ENCODE measurements around the gene PRPF6. TPM values are rescaled to one million over a fixed set of nuclear protein-coding genes. Genes with fewer than 3 reads are reported as not detected.

PRPF6 gene
- total and polyA plus RNA-seq, 2 of the 13 experiments (the other 11 are each of a cell fraction or from before 2014, with no cell fraction given) = 63.7 to 101 TPM

- TF ChIP-seq, protein P1, sequence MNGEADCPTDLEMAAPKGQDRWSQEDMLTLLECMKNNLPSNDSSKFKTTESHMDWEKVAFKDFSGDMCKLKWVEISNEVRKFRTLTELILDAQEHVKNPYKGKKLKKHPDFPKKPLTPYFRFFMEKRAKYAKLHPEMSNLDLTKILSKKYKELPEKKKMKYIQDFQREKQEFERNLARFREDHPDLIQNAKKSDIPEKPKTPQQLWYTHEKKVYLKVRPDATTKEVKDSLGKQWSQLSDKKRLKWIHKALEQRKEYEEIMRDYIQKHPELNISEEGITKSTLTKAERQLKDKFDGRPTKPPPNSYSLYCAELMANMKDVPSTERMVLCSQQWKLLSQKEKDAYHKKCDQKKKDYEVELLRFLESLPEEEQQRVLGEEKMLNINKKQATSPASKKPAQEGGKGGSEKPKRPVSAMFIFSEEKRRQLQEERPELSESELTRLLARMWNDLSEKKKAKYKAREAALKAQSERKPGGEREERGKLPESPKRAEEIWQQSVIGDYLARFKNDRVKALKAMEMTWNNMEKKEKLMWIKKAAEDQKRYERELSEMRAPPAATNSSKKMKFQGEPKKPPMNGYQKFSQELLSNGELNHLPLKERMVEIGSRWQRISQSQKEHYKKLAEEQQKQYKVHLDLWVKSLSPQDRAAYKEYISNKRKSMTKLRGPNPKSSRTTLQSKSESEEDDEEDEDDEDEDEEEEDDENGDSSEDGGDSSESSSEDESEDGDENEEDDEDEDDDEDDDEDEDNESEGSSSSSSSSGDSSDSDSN (CRISPR knock-in tag; IDR thresholded peaks at IDR 0.05) = peak; percentile 79
- TF ChIP-seq TAF1 (CRISPR knock-in tag; IDR thresholded peaks at IDR 0.05) (no peak), KAT2B (IDR thresholded peaks at IDR 0.05; ENCODE audit: borderline replicate concordance, low read depth, low read length) (no peak), PRPF4 (IDR thresholded peaks at IDR 0.05; ENCODE audit: low read depth, low read length, poor library complexity, severe bottlenecking) (no peak), YY1 (IDR thresholded peaks at IDR 0.05; ENCODE audit: insufficient read depth, insufficient replicate concordance, low read depth, low read length) (no peak), SIN3B (IDR thresholded peaks at IDR 0.05; ENCODE audit: low read length) (no peak), ZNF597 (CRISPR knock-in tag; IDR thresholded peaks at IDR 0.05) (no peak), SAFB2 (CRISPR knock-in tag; IDR thresholded peaks at IDR 0.05; ENCODE audit: borderline replicate concordance, low read depth) (no peak; the same call in 1 of the 2 replicates), ADNP (CRISPR knock-in tag; IDR thresholded peaks at IDR 0.05) (no peak), JUN (CRISPR knock-in tag; IDR thresholded peaks at IDR 0.05) (peak; percentile 51), NFE2L2 (IDR thresholded peaks at IDR 0.05; ENCODE audit: low read length) (no peak), FOXC1 (CRISPR knock-in tag; IDR thresholded peaks at IDR 0.05; ENCODE audit: borderline replicate concordance) (no peak), ZNF101 (CRISPR knock-in tag; IDR thresholded peaks at IDR 0.05; ENCODE audit: borderline replicate concordance, low read depth) (0 out of 2 replicates have a peak, but pooled peaks have one; percentile 86), IKZF1 (IDR thresholded peaks at IDR 0.05) (0 out of 2 replicates have a peak, but pooled peaks have one; percentile 19), TRIM24 (CRISPR knock-in tag; IDR thresholded peaks at IDR 0.05) (no peak), ZKSCAN5 (CRISPR knock-in tag; IDR thresholded peaks at IDR 0.05) (0 out of 2 replicates have a peak, but pooled peaks have one; percentile 60), JUNB (CRISPR knock-in tag; IDR thresholded peaks at IDR 0.05; ENCODE audit: borderline replicate concordance) (no peak; the same call in 1 of the 2 replicates), ZBTB42 (CRISPR knock-in tag; IDR thresholded peaks at IDR 0.05) (peak; percentile 67), ZNF780A (CRISPR knock-in tag; IDR thresholded peaks at IDR 0.05) (0 out of 2 replicates have a peak, but pooled peaks have one; percentile 15), ZZZ3 (CRISPR knock-in tag; IDR thresholded peaks at IDR 0.05; ENCODE audit: borderline replicate concordance) (0 out of 2 replicates have a peak, but pooled peaks have one; percentile 21), ZMAT3 (CRISPR knock-in tag; conservative IDR thresholded peaks at IDR 0.05) (no peak), SIX1 (CRISPR knock-in tag; IDR thresholded peaks at IDR 0.05; ENCODE audit: borderline replicate concordance) (no peak), ETV6 (CRISPR knock-in tag; conservative IDR thresholded peaks at IDR 0.05) (no peak)
- TF ChIP-seq, protein P2, sequence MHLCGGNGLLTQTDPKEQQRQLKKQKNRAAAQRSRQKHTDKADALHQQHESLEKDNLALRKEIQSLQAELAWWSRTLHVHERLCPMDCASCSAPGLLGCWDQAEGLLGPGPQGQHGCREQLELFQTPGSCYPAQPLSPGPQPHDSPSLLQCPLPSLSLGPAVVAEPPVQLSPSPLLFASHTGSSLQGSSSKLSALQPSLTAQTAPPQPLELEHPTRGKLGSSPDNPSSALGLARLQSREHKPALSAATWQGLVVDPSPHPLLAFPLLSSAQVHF (CRISPR knock-in tag; IDR thresholded peaks at IDR 0.05) = peak; percentile 91; the same call in 1 of the 2 replicates
- TF ChIP-seq, protein P3, sequence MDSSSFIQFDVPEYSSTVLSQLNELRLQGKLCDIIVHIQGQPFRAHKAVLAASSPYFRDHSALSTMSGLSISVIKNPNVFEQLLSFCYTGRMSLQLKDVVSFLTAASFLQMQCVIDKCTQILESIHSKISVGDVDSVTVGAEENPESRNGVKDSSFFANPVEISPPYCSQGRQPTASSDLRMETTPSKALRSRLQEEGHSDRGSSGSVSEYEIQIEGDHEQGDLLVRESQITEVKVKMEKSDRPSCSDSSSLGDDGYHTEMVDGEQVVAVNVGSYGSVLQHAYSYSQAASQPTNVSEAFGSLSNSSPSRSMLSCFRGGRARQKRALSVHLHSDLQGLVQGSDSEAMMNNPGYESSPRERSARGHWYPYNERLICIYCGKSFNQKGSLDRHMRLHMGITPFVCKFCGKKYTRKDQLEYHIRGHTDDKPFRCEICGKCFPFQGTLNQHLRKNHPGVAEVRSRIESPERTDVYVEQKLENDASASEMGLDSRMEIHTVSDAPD (CRISPR knock-in tag; IDR thresholded peaks at IDR 0.05) = peak; percentile 75; the same call in 1 of the 2 replicates
These were observed 72.3 kb downstream of the PRPF6 start (continued) for GRCh38 chr20:64052987-64053840.

Measured in HepG2 (cell line).